Endothelial cell of hepatic sinusoid (primary cell): ENCODE measurements around the gene LRCH3.

Experiments used
- in situ Hi-C: cut with HindIII; loops from 2 replicates; pipeline ENCODE4 v1.10.0; 2017; ENCODE audit warnings: low sequenced_read_pairs

The LRCH3 gene

DNA sequence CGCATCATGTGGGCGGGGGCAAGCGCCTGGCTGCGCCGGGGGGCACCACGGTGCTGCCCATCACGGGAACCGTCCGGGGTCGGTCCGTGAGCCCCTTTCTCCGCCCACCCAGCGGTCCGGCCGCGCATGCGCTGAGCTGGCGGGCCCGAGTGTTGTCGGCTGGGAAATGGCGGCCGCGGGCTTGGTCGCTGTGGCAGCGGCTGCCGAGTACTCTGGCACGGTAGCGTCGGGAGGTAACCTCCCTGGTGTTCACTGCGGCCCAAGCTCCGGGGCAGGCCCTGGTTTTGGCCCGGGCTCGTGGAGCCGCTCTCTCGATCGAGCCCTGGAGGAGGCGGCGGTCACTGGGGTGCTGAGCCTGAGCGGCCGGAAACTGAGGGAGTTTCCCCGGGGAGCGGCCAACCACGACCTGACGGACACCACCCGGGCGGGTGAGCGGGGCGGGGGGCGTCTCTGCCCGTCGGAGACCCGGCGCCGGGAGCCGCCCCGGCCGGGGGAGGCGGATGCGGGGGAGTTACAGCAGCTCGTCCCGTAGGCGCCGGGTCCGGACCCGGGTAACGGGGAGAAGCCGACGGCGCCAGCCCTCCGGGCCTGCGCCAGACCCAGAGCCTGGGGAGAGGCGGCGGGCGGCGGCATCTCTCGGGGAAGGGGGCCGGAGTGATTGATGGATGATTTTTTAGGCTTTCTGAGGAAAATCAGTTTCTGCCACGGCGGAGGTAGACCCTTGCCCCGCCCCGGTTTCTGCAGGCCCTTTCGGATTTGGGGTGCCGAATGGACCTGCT, at the start of gene LRCH3:
TSS of gene LRCH3 (plus strand) at position 142 of the 779 bp plus-strand sequence. CDS start at position 167, 25 bp downstream.
- in situ Hi-C loops = no loop called here

- in situ Hi-C loops = no loop called here
Observed at GRCh38 chr3:197742787-197743186, 48.3 kb upstream of the LRCH3 start.

DNA sequence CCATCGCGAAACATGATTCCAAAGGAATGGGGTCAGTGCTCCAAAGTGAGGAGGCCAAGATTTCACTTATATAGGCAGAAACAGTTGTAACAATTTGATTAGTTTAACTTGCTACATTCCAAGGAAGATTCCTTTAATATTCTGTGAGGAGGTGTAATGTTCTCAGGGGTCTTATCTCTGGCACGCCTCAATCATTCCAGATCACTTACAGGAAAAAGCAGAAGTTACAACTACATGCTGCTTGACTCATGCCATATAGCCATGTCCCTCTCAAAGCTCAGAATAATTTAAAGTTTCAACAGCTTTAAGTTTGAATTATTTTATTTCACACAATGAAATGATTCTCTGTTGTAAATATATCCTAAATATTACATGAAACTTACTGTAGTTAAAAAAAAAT, 44.8 kb upstream of the LRCH3 start:
- in situ Hi-C loops = loop anchor here (5.0 kb wide), 1 partner anchor 74 kb away; no protein-coding TSS in a partner anchor

DNA sequence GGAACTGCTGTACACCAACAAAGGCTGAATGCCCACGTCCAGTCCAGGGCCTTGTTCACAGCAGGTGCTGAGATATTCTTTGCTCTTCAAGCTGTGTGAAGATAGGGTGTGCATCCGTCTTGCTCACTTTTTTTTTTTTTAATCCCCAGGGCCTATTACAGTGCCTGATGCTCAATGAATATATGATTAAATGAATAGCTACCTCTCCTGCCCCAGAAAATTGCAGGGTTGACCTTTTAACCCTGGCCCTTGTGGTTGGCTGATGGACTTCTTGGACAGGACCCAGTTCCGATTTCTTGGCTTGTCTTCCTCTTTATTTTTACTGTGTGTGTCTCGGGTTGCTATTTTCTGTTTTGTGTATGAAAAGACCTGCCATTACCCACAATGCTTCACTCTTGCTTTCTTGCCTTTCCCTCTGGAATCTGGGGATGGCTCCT, 44.2 kb upstream of the LRCH3 start:
- in situ Hi-C loops = loop anchor here (5.0 kb wide), 1 partner anchor 75 kb away; no protein-coding TSS in a partner anchor

DNA sequence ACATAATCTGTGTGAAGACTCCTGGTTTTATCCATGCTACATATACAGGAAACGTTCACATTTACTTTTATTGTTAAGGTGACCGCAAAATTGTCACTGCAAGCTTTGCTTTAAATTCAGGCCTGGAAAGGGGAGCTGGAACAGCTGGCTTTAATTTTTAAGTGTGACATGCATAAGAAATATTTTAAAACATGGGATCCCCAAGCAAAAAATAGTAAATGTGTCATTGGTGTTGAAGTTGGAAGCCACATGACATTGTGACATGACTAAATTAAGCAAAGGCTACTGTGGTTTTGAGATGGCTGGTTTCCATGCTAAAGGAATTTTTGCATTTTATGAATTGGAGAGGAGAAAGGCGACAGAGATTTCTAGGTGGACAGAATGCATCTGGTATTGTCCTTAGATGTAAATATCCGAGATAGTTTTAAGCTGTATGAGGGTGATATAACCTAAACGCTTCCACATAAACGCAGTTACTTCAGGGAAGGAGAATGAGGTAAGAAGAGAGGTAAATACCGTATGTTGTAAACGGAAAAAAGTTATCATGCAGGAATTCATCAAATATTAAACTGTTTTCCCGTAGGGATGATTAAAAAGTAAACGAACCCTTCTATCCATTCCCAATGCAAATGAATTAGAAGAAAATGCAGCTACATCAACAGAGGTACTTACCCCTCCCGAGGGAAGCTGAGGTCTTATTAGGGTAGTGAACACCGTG, 42.3 kb upstream of the LRCH3 start:
- in situ Hi-C loops = loop anchor here (5.0 kb wide), 1 partner anchor 76 kb away; no protein-coding TSS in a partner anchor

DNA sequence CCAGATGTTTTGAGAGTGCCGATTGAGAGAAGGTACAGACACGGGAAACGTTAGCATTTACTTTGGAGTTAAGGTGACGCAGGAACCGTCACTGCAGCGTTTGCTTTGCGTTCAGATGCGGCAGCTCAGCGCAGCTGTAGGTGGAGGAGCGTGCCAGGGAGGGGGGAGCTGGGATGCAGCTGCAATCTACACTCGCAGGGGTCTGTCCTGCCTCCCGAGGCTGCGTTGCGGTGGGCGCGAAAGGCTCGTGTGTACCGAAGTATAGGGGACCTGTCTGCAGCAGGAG, 41.8 kb upstream of the LRCH3 start:
- in situ Hi-C loops = loop anchor here (5.0 kb wide), 1 partner anchor 77 kb away; no protein-coding TSS in a partner anchor

DNA sequence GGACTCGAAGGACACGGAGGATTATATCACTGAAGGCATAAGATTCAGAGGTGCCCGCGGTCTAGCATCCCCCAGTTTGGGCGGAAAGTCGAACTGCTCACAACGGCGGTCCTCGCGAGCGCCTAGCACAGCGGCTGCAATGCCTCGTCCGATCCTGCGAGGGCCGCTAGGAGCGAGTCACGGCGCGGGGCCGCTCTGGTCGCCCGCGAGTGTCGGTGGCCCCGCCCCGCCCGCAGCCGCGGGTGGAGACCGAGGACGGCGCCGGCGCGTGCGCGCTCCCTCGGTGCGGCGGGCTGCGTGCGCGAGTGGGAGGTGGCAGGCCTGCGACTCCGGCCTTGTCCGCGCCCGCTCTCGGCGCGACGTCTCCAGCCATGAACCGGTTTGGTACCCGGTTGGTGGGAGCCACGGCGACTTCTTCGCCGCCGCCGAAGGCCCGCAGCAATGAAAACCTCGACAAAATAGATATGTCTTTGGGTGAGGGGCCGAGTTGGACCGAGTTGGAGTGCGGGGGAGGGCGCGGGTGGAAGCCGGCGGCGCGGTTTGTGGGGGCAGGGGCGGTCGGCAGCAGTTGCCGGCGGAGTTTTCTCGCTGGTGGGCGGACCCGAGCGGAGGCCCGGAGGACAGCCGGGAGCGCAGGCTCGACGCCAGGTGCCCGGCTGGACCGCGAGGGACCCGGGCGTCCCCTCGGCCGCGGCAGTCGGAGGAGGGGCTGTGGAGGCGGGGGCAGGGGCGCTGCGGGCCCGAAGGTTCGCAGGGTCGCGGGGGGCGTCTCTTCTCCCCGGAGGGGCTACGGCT, 41.3 kb upstream of the LRCH3 start, which contains the start of gene FYTTD1:
TSS of gene FYTTD1 (plus strand) at position 283 of the 795 bp plus-strand sequence. CDS start at position 372, 89 bp downstream.
- in situ Hi-C loops = loop anchor here (5.0 kb wide), 1 partner anchor 77 kb away; no protein-coding TSS in a partner anchor

- in situ Hi-C loops = no loop called here
Observed at GRCh38 chr3:197750396-197750831, 40.6 kb upstream of the LRCH3 start.

GRCh38 chr3:197750858-197751737, 40.0 kb upstream of the LRCH3 start:
- in situ Hi-C loops = no loop called here

- in situ Hi-C loops = no loop called here
Observed at GRCh38 chr3:197752107-197752506, 38.9 kb upstream of the LRCH3 start.

DNA sequence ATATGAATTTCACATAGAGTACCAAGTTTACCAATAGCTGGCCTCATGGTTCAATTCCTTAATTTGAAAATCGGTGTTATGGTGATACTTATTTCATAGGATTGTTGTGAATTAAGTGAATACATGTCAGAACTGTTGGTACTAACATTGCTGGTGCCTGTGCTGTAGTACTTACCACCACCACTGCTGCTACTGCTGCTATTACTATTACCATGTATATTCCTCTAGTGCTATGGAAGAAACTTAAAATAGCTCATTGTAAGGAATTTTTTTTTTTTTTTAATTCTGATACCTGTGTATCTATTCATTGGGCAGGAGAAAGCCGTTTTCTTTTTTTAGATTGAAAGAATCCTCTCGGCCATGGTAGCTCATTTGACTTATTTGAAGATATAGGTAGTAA, 37.8 kb upstream of the LRCH3 start:
- in situ Hi-C loops = no loop called here

- in situ Hi-C loops = no loop called here
Observed at GRCh38 chr3:197756704-197757103, 34.4 kb upstream of the LRCH3 start.

- in situ Hi-C loops = no loop called here
Observed at GRCh38 chr3:197758512-197758911, 32.5 kb upstream of the LRCH3 start.

- in situ Hi-C loops = no loop called here
Observed at GRCh38 chr3:197761784-197762183, 29.3 kb upstream of the LRCH3 start.

GRCh38 chr3:197775317-197775716, 15.7 kb upstream of the LRCH3 start:
- in situ Hi-C loops = no loop called here

DNA sequence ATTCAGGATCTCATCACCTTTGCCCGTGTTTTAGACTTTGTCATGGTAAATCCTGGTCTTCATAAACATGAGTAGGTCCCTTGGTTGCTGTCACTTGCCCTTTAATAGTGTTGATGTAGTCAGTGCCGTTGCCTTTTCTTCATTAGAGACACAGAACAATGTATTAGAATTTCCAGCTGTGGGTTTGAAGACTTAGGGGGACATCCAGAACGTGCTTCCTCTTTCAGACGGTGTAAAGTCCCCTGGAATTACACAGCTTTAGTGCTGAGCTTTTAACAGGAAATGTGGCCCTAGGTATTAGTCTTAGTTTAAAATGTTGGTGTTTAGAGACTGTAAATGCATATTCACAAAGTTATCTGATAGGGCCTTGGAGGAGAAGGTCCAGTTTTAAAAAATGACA, 8.8 kb upstream of the LRCH3 start:
- in situ Hi-C loops = no loop called here

- in situ Hi-C loops = no loop called here
Observed at GRCh38 chr3:197784019-197784585, 7.0 kb upstream of the LRCH3 start.

GRCh38 chr3:197787412-197787811, 3.6 kb upstream of the LRCH3 start:
- in situ Hi-C loops = no loop called here

- in situ Hi-C loops = no loop called here
Observed at GRCh38 chr3:197789309-197789708, 1.7 kb upstream of the LRCH3 start.

DNA sequence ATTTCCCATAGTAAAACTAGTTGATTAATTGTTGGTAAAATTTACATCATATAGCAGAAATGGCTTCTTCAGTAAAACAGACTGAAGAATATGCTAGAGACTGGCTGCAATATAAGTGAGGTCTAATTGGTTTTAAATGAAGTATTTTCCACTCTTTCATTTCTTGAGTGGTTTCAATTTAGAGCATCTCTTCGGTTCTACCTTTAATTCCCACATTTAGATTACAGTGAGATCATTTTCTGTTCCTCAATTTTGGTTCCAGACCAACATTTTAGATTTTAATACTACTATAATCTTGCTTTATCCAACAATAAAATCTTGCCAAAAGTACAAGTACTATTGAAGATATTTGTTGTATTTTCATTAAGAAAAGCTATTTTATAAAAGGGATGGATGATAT, 1.0 kb upstream of the LRCH3 start:
- in situ Hi-C loops = no loop called here
